Measurements from ENCODE around the gene HBEGF. TPM values are rescaled to one million over a fixed set of nuclear protein-coding genes. Genes with fewer than 3 reads are reported as not detected.

The HBEGF gene
- total and polyA plus RNA-seq, 2 donors (not counting 1 experiment from before 2014, with no cell fraction given), result 0.89 to 2.4 TPM

- Histone ChIP-seq H3K79me2 (ENCODE audit: control insufficient read depth, insufficient read depth, low read length) (no peaks in the 10 kb centered on the region), H4K20me1 (ENCODE audit: control insufficient read depth, insufficient read depth, low read length, poor library complexity, severe bottlenecking) (no peaks in the 10 kb centered on the region), H3K27me3 (replicated peaks in 1 of 4; ENCODE audit: control extremely low read depth in 1 of 4, control insufficient read depth in 3 of 4, insufficient read depth in 4 of 4, low read length in 3 of 4) (no peaks in the 10 kb centered on the region), H3K36me3 (replicated peaks in 1 of 2; ENCODE audit: control extremely low read depth in 1 of 2, control insufficient read depth in 1 of 2, extremely low read depth in 1 of 2, insufficient read depth in 2 of 2, low read length in 1 of 2) (no peaks in the 10 kb centered on the region), H3K4me1 (ENCODE audit: control insufficient read depth in 2 of 2, insufficient read depth in 2 of 2, low read length in 2 of 2) (no peaks in the 10 kb centered on the region), H2AFZ (ENCODE audit: insufficient read depth, low read depth, low read length, poor library complexity, severe bottlenecking) (no peak overlapping the region), H3K9me3 (ENCODE audit: control extremely low read depth in 1 of 3, control insufficient read depth in 2 of 3, insufficient read depth in 1 of 3, low read length in 2 of 3) (no peaks in the 10 kb centered on the region), H3K27ac (ENCODE audit: low read length in 2 of 2) (no peak overlapping the region), H3K4me2 (replicated peaks; ENCODE audit: low read depth, low read length, poor library complexity, severe bottlenecking) (no peak overlapping the region), H3K4me3 (ENCODE audit: control extremely low read depth in 1 of 5, extremely low read depth in 1 of 5, insufficient read depth in 1 of 5, low read depth in 2 of 5, low read length in 4 of 5) (no peak overlapping the region), H3K9ac (ENCODE audit: low read length) (no peak overlapping the region)
- Mint-ChIP-seq H3K27me3 (peaks cover 15% of the 10 kb centered on the region), H3K27ac (no peak overlapping the region), H3K4me3 (no peak overlapping the region), H3K4me1 (no peaks in the 10 kb centered on the region), H3K9me3 (ENCODE audit: insufficient read depth) (no peaks in the 10 kb centered on the region)
- intact Hi-C loops (cut with micrococcal nuclease), result no loop called here
- ChIA-PET CTCF (interaction anchor here (1.0 to 2.3 kb wide), 2 partner anchors 37 to 39 kb away, joined by 3 to 5 read pairs; no protein-coding TSS in a partner anchor), POLR2A (no interaction called here)
- WGBS (ENCODE audit: insufficient coverage), result 100% methylated on average over 2 of the region's 7 CpGs
- DNase-seq (no peak), ATAC-seq (ENCODE audit: low read depth) (no peak)
- TF ChIP-seq CTCF (IDR thresholded peaks at IDR 0.05) (no peak), EZH2 (IDR thresholded peaks at IDR 0.05; ENCODE audit: borderline replicate concordance, insufficient read depth, low read depth, low read length, poor library complexity, severe bottlenecking) (no peak)
Observed at GRCh38 chr5:140312791-140313189, 33.6 kb downstream of the HBEGF start.

GRCh38 chr5:140312067-140312790, 34.2 kb downstream of the HBEGF start:
- Histone ChIP-seq H3K9ac (ENCODE audit: low read length) (no peak overlapping the region), H2AFZ (ENCODE audit: insufficient read depth, low read depth, low read length, poor library complexity, severe bottlenecking) (no peak overlapping the region), H3K4me2 (replicated peaks; ENCODE audit: low read depth, low read length, poor library complexity, severe bottlenecking) (no peak overlapping the region), H3K27ac (ENCODE audit: low read length in 2 of 2) (no peak overlapping the region), H3K4me3 (ENCODE audit: control extremely low read depth in 1 of 5, extremely low read depth in 1 of 5, insufficient read depth in 1 of 5, low read depth in 2 of 5, low read length in 4 of 5) (no peak overlapping the region), H3K79me2 (ENCODE audit: control insufficient read depth, insufficient read depth, low read length) (no peaks in the 10 kb centered on the region), H3K9me3 (ENCODE audit: control extremely low read depth in 1 of 3, control insufficient read depth in 2 of 3, insufficient read depth in 1 of 3, low read length in 2 of 3) (no peaks in the 10 kb centered on the region), H3K4me1 (ENCODE audit: control insufficient read depth in 2 of 2, insufficient read depth in 2 of 2, low read length in 2 of 2) (no peaks in the 10 kb centered on the region), H4K20me1 (ENCODE audit: control insufficient read depth, insufficient read depth, low read length, poor library complexity, severe bottlenecking) (no peaks in the 10 kb centered on the region), H3K36me3 (replicated peaks in 1 of 2; ENCODE audit: control extremely low read depth in 1 of 2, control insufficient read depth in 1 of 2, extremely low read depth in 1 of 2, insufficient read depth in 2 of 2, low read length in 1 of 2) (no peaks in the 10 kb centered on the region), H3K27me3 (replicated peaks in 1 of 4; ENCODE audit: control extremely low read depth in 1 of 4, control insufficient read depth in 3 of 4, insufficient read depth in 4 of 4, low read length in 3 of 4) (no peaks in the 10 kb centered on the region)
- no peak overlapping the region for H3K27ac Mint-ChIP-seq
- DNase-seq, result no peak
- H3K27me3 Mint-ChIP-seq, result peaks cover 15% of the 10 kb centered on the region
- WGBS (ENCODE audit: insufficient coverage), result 26% methylated on average over 4 of the region's 4 CpGs
- intact Hi-C loops (cut with micrococcal nuclease), result no loop called here
- CTCF ChIA-PET, result interaction anchor here (0.6 to 2.3 kb wide), 4 partner anchors 10 to 39 kb away, joined by 3 to 5 read pairs (median 4); partner anchors contain the start of gene HBEGF
- ATAC-seq (ENCODE audit: low read depth), result no peak
- POLR2A ChIA-PET, result no interaction called here
- TF ChIP-seq EZH2 (IDR thresholded peaks at IDR 0.05; ENCODE audit: borderline replicate concordance, insufficient read depth, low read depth, low read length, poor library complexity, severe bottlenecking) (no peak), CTCF (IDR thresholded peaks at IDR 0.05) (no peak)
- H3K4me1 Mint-ChIP-seq, result no peaks in the 10 kb centered on the region
- no peaks in the 10 kb centered on the region for H3K9me3 Mint-ChIP-seq (ENCODE audit: insufficient read depth)
- H3K4me3 Mint-ChIP-seq, result no peak overlapping the region

All from B cell (primary cell).